GM19452 (cell line): ENCODE results near the gene FRMD4B.
A peak's percentile ranks its signal among the peaks of the same experiment; 100 is the strongest.
"Not testable (repeated sequence)": the region's sequence is repeated elsewhere in the genome, so short reads cannot be mapped to it uniquely, and the experiment has no call there.

Source experiments
- ATAC-seq: cut with Tn5 transposase; IDR thresholded peaks from one replicate; pipeline ENCODE4 v1.9.1; 2021; ENCODE audit not compliant: unreplicated experiment

Gene FRMD4B

DNA sequence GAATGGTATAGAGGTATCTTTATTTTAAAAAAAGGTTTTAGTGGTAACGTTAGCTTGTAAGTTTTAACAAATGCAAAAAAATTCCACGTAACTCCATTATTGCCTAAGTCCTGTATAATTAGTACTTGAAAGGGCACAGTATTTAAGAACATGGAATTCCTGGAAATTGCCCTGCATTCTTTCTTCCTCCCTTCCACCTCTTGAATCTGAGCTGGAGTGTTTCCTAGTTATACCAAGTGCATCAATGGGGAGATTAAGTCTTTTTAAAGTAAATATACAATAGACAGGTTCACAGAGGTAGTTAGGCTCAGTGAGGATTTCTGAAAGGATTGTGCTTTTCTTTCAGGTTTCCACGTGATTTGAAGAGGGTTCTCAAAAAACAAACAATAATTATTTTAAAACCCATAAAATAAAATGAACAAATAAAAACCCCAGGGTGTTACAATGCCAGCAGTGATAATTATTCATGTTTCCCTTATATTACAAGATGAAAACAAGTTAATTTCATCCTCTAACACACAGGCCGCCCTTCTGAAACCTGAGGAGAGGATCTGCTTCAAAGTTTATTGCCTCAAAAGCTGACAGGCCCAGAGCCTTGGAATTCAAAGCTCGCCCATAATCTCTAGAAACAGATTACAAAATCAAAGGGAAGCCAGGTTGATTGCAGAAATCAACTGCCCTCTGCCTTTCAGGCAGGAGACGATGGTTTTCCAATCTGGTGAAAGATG lies 134.6 kb downstream of the FRMD4B start:
- ATAC-seq = no peak

DNA sequence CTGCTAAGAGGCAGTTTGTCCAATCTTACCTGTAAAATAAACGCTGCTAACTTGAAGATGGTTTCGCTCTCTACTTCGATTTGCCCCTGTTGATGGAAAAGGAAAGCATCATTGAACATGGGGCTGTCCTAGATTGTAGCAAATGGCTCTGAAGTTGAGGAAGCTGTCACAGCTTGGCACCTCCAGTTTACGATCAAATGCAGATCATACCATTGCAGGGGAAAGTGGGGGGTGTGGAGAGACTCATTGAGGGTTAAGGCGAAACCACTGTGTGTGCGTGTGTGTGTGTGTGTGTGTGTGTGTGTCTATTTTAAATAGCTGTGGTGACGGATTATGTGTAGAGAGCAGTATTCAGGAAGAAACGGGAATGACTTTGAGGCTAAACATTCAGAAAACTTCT lies 135.9 kb downstream of the FRMD4B start:
- ATAC-seq = no peak

GRCh38 chr3:69249001-69249400 lies 136.9 kb downstream of the FRMD4B start:
- no peak for ATAC-seq

GRCh38 chr3:69248436-69248835 lies 137.5 kb downstream of the FRMD4B start:
- ATAC-seq = no peak

- ATAC-seq = no peak
Measured at GRCh38 chr3:69246612-69247011, 139.3 kb downstream of the FRMD4B start.

DNA sequence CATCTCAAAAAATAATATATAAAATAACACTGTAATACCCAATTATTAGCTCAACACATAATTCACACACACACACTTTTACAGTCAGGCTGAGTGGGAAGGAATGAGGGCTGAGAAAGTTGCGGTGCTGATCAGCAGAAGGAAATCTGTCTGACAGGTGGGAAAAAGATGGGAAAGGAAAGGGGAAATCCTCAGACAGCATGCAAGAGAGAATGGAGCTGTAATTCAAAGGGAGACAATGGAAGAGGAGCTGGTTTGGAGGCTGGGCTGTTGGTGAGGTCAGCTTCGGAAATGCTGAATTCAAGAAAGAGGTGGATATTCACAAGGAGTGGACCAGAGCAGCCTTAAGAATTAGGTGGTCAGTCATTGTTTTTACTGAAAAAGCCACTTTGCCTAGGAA lies 141.8 kb downstream of the FRMD4B start:
- ATAC-seq = no peak

DNA sequence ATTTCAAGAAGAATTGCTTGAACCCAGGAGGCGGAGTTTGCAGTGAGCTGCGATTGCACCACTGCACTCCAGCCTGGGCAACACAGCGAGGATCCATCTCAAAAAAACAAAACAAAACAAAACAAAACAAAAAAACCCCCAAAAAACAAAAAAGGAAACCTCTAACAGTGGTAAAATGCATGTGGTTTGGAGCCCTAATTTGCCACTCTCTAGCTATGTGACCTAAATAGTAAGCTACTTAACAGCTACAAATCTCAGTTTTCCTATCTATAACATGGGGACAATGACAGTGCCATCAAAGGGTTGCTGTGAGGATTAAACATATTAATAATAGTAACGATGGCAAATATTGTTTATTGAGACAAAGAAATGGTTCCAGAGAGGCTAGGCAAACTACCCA lies 144.1 kb downstream of the FRMD4B start:
- no peak for ATAC-seq

- ATAC-seq = peak; percentile 65
Measured at GRCh38 chr3:69240651-69241568, 145.0 kb downstream of the FRMD4B start.

GRCh38 chr3:69239063-69239462 lies 146.8 kb downstream of the FRMD4B start:
- ATAC-seq = no peak

DNA sequence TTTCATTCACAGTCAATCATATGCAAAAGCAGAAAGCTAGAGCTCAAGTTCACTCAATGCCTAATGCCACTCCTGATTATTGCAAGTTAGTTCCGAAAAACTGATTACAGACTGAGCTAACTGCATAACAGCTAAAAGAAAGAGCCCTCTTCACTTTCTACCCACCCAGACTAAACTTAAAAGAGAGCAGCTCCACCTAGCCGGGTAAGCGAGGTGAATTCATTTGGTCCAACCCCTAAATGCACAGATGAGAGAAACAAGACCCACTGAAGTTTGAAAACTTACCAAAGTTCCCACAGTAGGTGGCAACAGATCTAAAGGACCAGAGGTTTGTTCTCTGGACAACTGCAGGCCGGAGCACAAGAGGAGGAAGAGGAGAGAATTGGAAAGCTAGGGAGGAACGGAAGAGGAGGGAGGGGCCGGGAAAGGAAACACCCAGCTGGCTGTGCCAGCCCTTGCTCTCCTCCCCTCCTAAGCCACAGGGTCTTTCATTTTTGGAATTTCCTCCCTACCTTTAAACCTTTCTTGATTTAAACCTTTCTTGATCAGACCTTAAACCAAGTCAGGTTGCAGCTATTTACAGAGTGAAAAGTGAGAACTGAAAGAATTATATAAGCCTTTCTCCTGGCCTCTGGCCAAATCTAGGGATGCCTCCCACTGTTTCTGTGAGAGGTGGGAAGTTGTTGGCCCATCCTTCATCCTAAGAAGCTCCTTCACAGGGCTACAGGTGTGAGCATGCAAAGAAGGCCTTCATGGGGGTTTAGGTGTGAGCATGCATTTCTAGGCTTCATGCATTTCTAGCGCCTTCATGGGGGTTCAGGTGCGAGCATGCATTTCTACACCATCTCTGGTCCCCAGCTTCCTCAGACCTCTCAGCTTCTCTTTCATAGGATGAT lies 148.8 kb downstream of the FRMD4B start:
- ATAC-seq = no peak

GRCh38 chr3:69235882-69236281 lies 150.0 kb downstream of the FRMD4B start:
- ATAC-seq = no peak

- ATAC-seq = not testable (repeated sequence)
Measured at GRCh38 chr3:69235227-69235626, 150.7 kb downstream of the FRMD4B start.

DNA sequence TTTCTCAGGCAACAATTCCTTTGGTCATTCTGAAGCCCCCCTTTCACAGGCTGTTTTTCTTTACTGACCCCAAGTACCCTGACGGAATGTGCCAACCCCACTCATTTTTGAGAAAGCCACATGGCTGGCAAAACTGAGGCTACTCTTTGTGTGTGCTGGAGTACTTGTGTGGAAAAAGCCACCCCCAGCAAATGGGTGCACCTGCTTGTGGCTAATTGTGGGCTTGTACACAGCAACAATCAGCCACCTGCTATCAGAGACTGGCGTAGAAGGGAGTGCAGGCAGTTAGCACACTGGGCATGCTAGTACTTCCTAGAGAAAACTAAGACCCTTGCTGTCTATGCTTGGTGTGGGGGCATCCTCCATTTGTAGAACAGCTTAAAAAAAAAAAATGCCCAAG lies 153.4 kb downstream of the FRMD4B start:
- no peak for ATAC-seq

DNA sequence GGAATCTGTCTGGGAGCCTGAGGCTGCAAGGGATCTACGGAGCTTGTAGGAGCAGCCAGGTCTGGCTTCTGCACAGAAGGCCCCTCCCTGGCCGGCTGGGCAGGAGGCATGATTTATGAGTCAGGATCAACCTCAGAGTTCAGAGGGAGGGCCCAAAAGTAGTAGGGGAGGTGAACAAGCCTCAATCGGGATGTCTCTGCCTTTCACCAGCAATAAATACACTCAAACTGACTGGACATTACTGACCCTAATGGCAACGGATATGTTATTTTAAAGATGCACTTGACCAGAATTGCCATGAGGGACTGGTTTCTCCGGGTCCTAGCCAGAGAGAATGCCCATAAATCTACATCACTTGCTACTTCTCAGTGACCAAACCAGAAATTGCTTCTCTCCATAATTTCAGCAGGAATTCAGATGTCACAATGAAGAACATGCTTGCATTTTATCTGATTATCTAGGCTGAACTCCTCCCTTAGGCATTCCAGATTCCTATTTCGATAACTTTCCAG lies 153.9 kb downstream of the FRMD4B start:
- no peak for ATAC-seq

- ATAC-seq = no peak
Measured at GRCh38 chr3:69226071-69226470, 159.8 kb downstream of the FRMD4B start.

DNA sequence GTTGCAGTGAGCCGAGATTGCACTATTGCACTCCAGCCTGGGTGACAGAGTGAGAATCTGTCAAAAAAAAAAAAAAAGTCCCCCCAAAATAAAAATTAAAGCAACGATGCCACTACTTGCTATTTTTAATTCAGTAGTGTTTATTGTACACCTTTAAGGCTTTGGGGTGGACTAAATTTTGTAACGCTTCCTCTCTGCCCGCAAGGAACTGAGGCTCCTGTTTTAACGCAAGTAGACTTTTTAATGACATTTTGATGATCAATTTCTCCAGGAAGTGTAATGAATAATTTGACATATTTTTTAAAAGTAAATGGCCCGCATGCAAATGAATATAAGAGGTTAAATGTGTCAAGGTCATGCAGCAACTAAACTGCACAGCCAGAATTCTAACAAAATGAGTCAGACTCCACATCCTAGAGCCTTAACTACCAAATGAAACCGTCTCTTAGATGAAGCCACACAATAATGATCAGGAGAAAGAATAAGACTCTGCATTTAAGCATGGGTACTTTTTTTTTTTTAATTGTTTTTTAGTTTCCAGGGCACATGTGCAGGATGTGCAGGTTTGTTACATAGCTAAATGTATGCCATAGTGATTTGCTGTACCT lies 166.7 kb downstream of the FRMD4B start:
- no peak for ATAC-seq

DNA sequence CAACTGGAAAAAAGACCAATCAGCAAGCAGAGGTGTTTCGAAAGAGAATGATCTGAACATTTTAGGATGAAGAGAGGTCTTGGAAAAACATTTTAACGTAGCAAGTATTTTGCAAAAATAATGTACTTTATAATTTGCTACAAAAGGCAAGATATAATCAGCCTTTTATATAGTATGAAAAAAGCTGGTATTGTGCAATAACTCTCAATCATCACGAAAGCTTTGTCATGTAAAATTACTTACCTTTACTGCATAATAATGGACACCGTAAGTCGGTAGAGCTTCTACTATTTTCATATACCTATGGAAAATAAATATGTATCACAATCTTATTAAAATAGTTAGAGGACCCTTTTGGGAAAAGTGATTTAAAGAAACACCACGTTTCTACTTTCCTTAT lies 167.8 kb downstream of the FRMD4B start:
- ATAC-seq = no peak

GRCh38 chr3:69216981-69217380 lies 168.9 kb downstream of the FRMD4B start:
- ATAC-seq = no peak

DNA sequence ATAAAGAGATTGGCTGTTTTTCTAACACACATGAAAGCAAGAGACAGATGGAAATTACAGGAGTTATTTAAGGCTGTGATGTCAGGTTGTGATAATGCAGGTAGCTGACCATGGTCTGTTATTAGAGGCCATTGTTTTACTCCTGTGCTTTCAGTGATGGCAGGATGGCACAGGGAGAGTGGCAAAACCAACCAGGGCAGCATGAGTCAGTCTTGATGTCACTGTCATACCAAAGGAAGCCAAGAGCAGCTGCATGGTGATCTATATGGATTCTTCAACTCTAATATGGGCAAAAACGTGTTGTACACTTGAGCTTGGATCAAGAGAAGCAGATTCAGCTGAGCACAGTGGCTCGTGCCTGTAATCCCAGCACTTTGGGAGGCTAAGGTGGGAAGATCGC lies 171.6 kb downstream of the FRMD4B start:
- no peak for ATAC-seq

GRCh38 chr3:69212411-69213160 lies 173.3 kb downstream of the FRMD4B start:
- ATAC-seq = peak; percentile 83
